GM12865 (cell line): ENCODE results near the gene CUL5.

Experiments
- DNase-seq: peaks from one replicate; pipeline ENCODE4 v3.0.0; 2010; ENCODE audit warnings: low read depth
- H3K4me3 ChIP-seq: 2 replicates; pipeline ENCODE4 v1.5.1; 2011; ENCODE audit warnings: mild to moderate bottlenecking, low read depth, low read length, control low read depth
- CTCF ChIP-seq: IDR thresholded peaks from 2 replicates; pipeline ENCODE4 v1.5.1; 2011; ENCODE audit warnings: low read length, control low read depth, low read depth, inconsistent platforms; ENCODE audit not compliant: insufficient read depth; ENCODE audit errors: missing control alignments

CUL5 gene

DNA sequence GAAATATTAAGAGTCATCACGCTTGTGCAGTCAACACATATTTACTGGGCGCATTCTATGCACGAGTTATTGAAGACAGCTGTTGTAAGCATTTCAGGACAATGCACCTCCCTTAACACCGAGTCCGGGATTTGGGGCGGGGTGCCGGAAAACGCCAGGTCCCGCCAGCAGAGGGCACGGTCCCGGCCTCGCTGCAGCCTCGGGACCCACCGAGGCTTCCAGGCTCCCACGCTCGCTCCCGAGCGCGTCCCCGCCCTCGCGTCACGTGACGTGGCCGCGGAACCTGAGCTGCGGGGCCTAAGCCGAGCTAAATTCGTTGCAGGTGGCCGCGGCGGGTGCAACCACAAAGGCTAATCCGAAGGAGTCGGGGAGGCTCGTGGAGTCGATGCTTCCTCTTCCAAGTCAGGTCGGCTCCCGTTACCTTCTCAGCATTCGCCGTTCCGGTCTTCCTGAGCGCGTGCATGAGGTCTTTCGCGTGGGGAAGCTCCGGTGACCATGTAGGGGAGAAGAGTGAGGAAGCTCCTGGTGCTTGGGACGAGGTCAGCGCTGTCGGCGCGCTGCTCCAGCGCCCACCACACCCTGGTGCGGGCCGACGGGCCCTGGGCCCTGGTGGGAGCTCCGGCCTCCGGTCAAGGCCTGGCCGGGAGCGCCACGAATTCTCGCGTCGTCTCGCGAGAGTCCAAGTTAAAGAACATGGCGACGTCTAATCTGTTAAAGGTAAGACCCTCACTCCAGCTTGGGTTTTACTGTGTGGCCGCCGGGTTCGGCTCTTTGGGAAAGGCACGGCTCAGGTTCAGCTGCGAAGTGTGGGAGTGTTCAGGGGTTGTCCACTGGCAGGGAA is at the start of gene CUL5:
Gene CUL5, plus strand, starts transcription at position 243 of the 841 bp plus-strand sequence. Its CDS starts 451 bp downstream, at position 694.
- H3K4me3 ChIP-seq, result peak within 1 kb of the TSS; percentile 94
- TF ChIP-seq CTCF, result peak; percentile 96
- DNase-seq, result peak; percentile 94

GRCh38 chr11:107961480-107961879 is 47.2 kb upstream of the CUL5 start:
- no peak for TF ChIP-seq CTCF

DNA sequence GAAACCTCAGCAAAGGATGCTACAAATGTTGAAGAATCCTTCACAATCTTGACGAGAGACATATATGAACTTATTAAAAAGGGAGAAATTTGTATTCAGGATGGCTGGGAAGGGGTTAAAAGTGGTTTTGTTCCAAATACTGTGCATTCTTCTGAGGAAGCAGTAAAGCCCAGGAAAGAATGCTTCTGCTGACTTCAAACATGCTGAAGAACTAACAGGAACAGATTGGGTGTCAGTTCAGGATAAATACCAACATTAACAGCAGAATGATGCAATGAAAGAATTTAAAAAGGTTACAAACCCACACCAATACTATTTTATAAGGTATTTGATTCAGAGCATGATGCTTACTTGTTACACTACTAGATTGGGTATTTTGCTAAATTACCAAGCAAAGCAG is 46.5 kb upstream of the CUL5 start:
- DNase-seq, result no peak
- H3K4me3 ChIP-seq, result no peak overlapping the region
- TF ChIP-seq CTCF, result no peak

More at GRCh38 chr11:107961480-107961879, 47.2 kb upstream of the CUL5 start:
- H3K4me3 ChIP-seq, result no peak overlapping the region
- no peak for DNase-seq

GRCh38 chr11:107963091-107963490 is 45.6 kb upstream of the CUL5 start:
- no peak overlapping the region for H3K4me3 ChIP-seq
- DNase-seq, result no peak
- TF ChIP-seq CTCF, result no peak

DNA sequence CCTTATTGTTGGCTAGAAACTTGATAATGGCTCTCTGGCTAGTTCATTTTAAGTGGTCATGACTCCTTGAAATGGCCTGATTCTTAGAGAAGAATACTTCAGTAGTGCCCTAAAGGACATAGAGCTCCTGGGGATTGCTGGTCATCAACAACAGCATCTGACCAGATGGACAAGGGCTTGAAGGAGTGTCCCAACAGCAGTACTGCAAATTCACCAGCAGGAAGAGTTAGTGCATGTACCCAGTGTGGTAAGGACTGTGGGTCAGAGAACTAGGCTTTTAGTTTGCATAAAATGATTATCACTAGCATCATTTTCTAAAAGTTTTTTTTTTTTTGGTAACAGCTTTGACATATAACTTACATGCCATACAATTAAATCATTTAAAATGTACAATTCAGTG is 39.5 kb upstream of the CUL5 start:
- no peak for TF ChIP-seq CTCF
- DNase-seq, result no peak

GRCh38 chr11:107970049-107970448 is 38.6 kb upstream of the CUL5 start:
- H3K4me3 ChIP-seq, result no peak overlapping the region
- no peak for DNase-seq
- TF ChIP-seq CTCF, result no peak

More for the DNA sequence above, 39.5 kb upstream of the CUL5 start:
- no peak overlapping the region for H3K4me3 ChIP-seq
